Esophagus (tissue), 2 donors: ENCODE results near the gene PARD3B. TPM values are rescaled to one million over a fixed set of nuclear protein-coding genes. Genes with fewer than 3 reads are reported as not detected.

ENCODE experiments used
- H3K27ac ChIP-seq, 2 donors: one replicate each; pipeline ENCODE4 v1.5.1; 2013; ENCODE audit warnings: low read depth in 2 of 2, mild to moderate bottlenecking in 2 of 2, inconsistent platforms in 1 of 2, low read length in 1 of 2, moderate library complexity in 1 of 2
- H3K27me3 ChIP-seq, 2 donors: one replicate each; pipeline ENCODE4 v1.6.1; 2013; ENCODE audit warnings: low read length in 2 of 2, control low read depth in 1 of 2, mild to moderate bottlenecking in 1 of 2; ENCODE audit not compliant: insufficient read depth in 2 of 2, control insufficient read depth in 1 of 2
- H3K36me3 ChIP-seq, 2 donors: one replicate each; pipeline ENCODE4 v1.6.1; 2013; ENCODE audit warnings: low read length in 1 of 2; ENCODE audit not compliant: control insufficient read depth in 2 of 2, insufficient read depth in 2 of 2
- H3K4me1 ChIP-seq, 2 donors: one replicate each; pipeline ENCODE4 v1.6.1; 2013; ENCODE audit warnings: low read length in 1 of 2; ENCODE audit not compliant: control insufficient read depth in 2 of 2, insufficient read depth in 2 of 2
- H3K4me3 ChIP-seq, 2 donors: one replicate each; pipeline ENCODE4 v1.5.1; 2013; ENCODE audit warnings: low read length in 2 of 2, mild to moderate bottlenecking in 2 of 2, low read depth in 1 of 2, moderate library complexity in 1 of 2
- H3K9me3 ChIP-seq, 2 donors: one replicate each; pipeline ENCODE4 v1.6.1; 2013; ENCODE audit warnings: mild to moderate bottlenecking in 2 of 2, low read depth in 1 of 2, low read length in 1 of 2, moderate library complexity in 1 of 2; ENCODE audit not compliant: control insufficient read depth in 2 of 2, insufficient read depth in 1 of 2
- WGBS, 2 donors: extraction: QIAGEN DNeasy Blood & Tissue Kit; methylation state at CpG; one replicate each; pipeline ENCODE4 v1.1.7; 2013; 5-methylcytosine and 5-hydroxymethylcytosine counted together
- polyA plus RNA-seq, 2 donors: library from polyadenylated mRNA; stranded (reverse); fragments of 200-250 nt; gene quantifications; one replicate each; pipeline ENCODE4 v1.2.3, GENCODE V29; 2013
- donor health status: healthy with polysubstance abuse.
- donor health status: Bipolar disorder and iron deficiency.

The PARD3B gene
- polyA plus RNA-seq, 2 donors, result 1.2 to 1.3 TPM

- Histone ChIP-seq H3K27me3 (no peaks in the 10 kb centered on the region), H3K36me3 (no peaks in the 10 kb centered on the region), H3K4me3 (no peak overlapping the region), H3K9me3 (no peaks in the 10 kb centered on the region), H3K4me1 (no peaks in the 10 kb centered on the region), H3K27ac (no peak overlapping the region)
- WGBS, 2 donors, result 88 to 92% methylated on average over 6 of the region's 6 CpGs
These were observed 821.2 kb downstream of the PARD3B start for GRCh38 chr2:205366336-205367060.

GRCh38 chr2:205367331-205367935, 822.2 kb downstream of the PARD3B start:
- no peaks in the 10 kb centered on the region for H3K9me3 ChIP-seq
- WGBS, 2 donors, result 81 to 84% methylated on average over 2 of the region's 2 CpGs
- no peak overlapping the region for H3K4me3 ChIP-seq
- H3K4me1 ChIP-seq, result no peaks in the 10 kb centered on the region
- no peaks in the 10 kb centered on the region for H3K36me3 ChIP-seq
- no peaks in the 10 kb centered on the region for H3K27me3 ChIP-seq
- H3K27ac ChIP-seq, result no peak overlapping the region

GRCh38 chr2:205369813-205370212, 824.5 kb downstream of the PARD3B start:
- H3K36me3 ChIP-seq, result no peaks in the 10 kb centered on the region
- H3K4me3 ChIP-seq, result no peak overlapping the region
- H3K9me3 ChIP-seq, result no peaks in the 10 kb centered on the region
- no peaks in the 10 kb centered on the region for H3K4me1 ChIP-seq
- no peaks in the 10 kb centered on the region for H3K27me3 ChIP-seq
- 37 to 49% methylated on average over 1 of the region's 1 CpG for WGBS, 2 donors
- no peak overlapping the region for H3K27ac ChIP-seq

GRCh38 chr2:205370726-205371125, 825.5 kb downstream of the PARD3B start:
- 91 to 92% methylated on average over 2 of the region's 2 CpGs for WGBS, 2 donors
- H3K9me3 ChIP-seq, result no peaks in the 10 kb centered on the region
- no peak overlapping the region for H3K4me3 ChIP-seq
- H3K27me3 ChIP-seq, result no peaks in the 10 kb centered on the region
- H3K36me3 ChIP-seq, result no peaks in the 10 kb centered on the region
- H3K4me1 ChIP-seq, result no peaks in the 10 kb centered on the region
- H3K27ac ChIP-seq, result no peak overlapping the region

GRCh38 chr2:205372141-205372540, 826.9 kb downstream of the PARD3B start:
- no peak overlapping the region for H3K27ac ChIP-seq
- H3K36me3 ChIP-seq, result no peaks in the 10 kb centered on the region
- H3K4me3 ChIP-seq, result no peak overlapping the region
- H3K4me1 ChIP-seq, result no peaks in the 10 kb centered on the region
- no peaks in the 10 kb centered on the region for H3K27me3 ChIP-seq
- H3K9me3 ChIP-seq, result no peaks in the 10 kb centered on the region

- no peaks in the 10 kb centered on the region for H3K9me3 ChIP-seq
- no peaks in the 10 kb centered on the region for H3K36me3 ChIP-seq
- no peak overlapping the region for H3K27ac ChIP-seq
- H3K27me3 ChIP-seq, result no peaks in the 10 kb centered on the region
- H3K4me3 ChIP-seq, result no peak overlapping the region
- WGBS, 2 donors, result 77 to 78% methylated on average over 9 of the region's 9 CpGs
- no peaks in the 10 kb centered on the region for H3K4me1 ChIP-seq
These were observed 830.5 kb downstream of the PARD3B start for GRCh38 chr2:205375461-205376448.

GRCh38 chr2:205377324-205377723, 832.0 kb downstream of the PARD3B start:
- no peaks in the 10 kb centered on the region for H3K9me3 ChIP-seq
- no peak overlapping the region for H3K4me3 ChIP-seq
- no peak overlapping the region for H3K27ac ChIP-seq
- H3K4me1 ChIP-seq, result no peaks in the 10 kb centered on the region
- no peaks in the 10 kb centered on the region for H3K36me3 ChIP-seq
- no peaks in the 10 kb centered on the region for H3K27me3 ChIP-seq

GRCh38 chr2:205383601-205384000, 838.3 kb downstream of the PARD3B start:
- H3K36me3 ChIP-seq, result no peaks in the 10 kb centered on the region
- 93 to 95% methylated on average over 2 of the region's 2 CpGs for WGBS, 2 donors
- no peaks in the 10 kb centered on the region for H3K27me3 ChIP-seq
- H3K27ac ChIP-seq, result no peak overlapping the region
- no peak overlapping the region for H3K4me3 ChIP-seq
- no peaks in the 10 kb centered on the region for H3K4me1 ChIP-seq
- H3K9me3 ChIP-seq, result no peaks in the 10 kb centered on the region

- Histone ChIP-seq H3K4me3 (no peak overlapping the region), H3K27ac (no peak overlapping the region), H3K27me3 (no peaks in the 10 kb centered on the region), H3K4me1 (no peaks in the 10 kb centered on the region), H3K9me3 (no peaks in the 10 kb centered on the region), H3K36me3 (no peaks in the 10 kb centered on the region)
- 83 to 89% methylated on average over 3 of the region's 3 CpGs for WGBS, 2 donors
These were observed 840.8 kb downstream of the PARD3B start for GRCh38 chr2:205386109-205386508.
